ENCODE measurements around the gene KCNQ1.

The KCNQ1 gene

DNA sequence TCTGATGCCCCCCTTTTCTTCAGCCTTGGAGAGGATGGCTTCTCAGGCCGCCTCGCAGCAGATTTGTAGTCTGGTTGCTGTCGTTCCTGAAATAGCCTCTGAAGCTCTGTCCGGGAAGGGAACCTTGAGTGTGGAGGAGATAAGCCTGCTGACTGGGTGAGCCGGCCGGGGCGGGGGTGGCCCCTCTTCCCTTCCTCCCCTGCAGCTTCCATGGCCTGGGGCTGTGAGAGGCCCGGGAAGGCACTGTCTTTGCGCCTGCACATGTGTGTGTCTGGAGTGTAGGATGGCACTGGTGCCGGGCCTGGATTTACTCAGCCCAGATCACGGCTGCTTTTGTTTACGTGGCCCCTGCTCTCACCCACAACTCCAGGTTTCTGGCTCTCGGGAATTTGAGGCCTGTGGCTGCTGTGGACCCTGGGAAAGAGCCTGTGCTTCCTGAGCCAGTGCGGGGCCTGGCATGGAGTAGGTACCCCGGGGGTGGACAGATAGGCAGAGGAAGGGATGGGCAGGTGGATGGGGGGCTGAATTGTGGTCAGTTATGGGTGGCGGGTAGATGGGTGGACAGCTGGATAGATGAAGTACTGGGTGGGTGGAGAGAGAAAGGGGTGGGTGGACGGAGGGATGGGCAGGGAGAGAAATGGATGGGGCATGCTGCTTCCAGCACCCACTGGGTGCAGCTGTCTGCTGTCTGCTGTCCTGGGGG, 16.6 kb downstream of the KCNQ1 start:
- DNase-seq (ENCODE audit: low read depth in 2 of 2), result no peak

DNA sequence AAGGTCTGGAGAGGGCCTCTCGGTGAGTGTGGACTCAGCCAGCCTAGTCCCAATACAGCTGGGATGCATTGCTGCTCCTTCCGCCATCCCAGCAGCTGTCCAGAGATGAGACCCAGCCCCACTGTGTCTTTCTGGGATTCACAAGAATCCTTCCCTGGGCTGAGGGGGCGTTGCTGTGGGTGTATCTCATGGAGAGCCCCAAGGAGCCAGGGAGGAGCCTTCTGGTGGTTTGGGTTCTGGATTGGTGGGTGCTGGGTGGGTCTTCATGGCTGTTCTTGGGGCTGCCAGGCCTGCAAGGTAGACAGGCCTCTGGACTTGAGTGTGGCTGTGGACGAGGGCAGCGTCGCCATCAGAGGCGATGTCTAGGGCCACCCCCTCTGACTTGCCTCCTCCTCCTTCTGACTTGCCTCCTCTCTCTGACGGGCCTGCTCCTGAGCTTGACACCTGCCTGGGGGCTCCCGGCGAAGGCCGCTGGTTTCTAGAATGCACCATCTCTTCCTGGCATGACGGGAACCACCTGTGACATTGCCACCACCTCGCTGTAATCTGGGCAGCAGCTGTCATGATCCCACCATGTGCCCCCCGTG, 17.2 kb downstream of the KCNQ1 start:
- DNase-seq (ENCODE audit: low read depth in 2 of 2), result no peak

- DNase-seq (ENCODE audit: low read depth in 2 of 2), result no peak
Measured at GRCh38 chr11:2462543-2462985, 17.8 kb downstream of the KCNQ1 start.

- DNase-seq (ENCODE audit: low read depth in 2 of 2), result no peak
Measured at GRCh38 chr11:2462986-2463765, 18.4 kb downstream of the KCNQ1 start.

DNA sequence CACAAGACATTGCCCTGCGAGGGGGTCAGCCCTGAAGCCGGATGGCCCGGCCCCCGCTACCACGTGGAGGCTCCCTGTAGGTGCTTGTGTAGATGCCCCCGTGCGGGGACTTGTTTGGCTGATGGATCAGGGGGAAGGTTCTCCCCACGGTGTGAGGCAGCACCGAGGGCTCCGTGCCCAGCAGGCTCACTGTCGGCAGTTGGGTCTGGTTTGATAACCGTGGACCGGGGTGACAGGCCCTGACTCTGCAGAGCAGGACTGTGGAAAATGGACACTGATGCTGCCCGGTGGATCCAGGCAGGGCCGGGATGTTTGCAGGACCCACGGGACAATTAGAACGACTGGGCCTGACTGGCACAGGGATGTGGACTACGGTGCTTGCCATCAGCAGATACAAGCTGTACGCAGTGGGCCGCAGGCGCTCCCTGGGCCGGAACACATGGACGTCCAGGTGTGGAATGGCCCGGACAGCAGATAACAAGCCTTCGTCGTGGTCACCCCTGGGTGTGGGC, 19.0 kb downstream of the KCNQ1 start:
- DNase-seq (ENCODE audit: low read depth in 2 of 2), result no peak

- DNase-seq (ENCODE audit: low read depth in 2 of 2), result no peak
Measured at GRCh38 chr11:2464451-2465165, 19.8 kb downstream of the KCNQ1 start.

DNA sequence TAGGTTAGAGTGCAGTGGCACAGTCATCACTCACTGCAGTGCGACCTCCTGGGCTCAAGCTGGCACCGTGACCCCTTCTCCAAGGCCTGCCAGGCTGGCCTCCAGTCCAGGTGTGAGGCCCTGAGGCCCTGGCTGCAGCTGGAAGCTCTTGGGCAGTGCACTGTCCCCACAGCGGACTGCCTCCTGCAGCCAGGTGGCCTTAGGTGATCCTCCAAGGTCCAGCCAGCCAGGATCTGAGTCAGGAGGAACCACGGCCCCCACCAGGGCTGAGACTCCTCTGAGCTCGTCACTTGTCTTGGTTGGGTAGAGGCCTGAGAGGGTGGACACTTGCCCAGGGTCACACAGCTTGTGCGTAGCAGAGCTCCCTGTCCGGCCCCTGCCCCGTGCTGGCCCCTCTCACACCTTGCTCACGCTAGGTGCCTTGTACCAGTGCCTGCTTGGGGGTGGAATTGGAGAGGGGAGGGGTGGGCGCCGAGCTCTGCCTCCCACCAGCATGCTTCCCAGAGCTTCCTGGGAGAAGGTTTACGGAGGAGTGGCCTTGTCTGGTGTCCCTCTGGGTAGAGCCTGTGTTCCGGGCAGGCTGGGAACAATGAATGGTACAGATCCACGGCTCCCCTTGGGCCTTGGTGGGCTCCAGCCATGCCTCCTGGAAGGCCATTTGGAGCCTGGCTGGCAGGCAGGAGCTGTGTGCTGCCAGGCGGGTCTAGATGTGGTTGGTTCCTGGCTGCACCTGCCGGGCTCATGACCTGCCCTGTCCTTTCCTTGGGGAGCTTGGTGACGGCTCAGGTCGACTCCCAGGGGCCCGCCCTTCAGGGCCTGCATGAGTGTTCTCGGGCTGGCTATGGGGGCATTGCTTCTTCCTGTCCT, 20.6 kb downstream of the KCNQ1 start:
- DNase-seq (ENCODE audit: low read depth in 2 of 2), result no peak

GRCh38 chr11:2466069-2466801, 21.4 kb downstream of the KCNQ1 start:
- no peak for DNase-seq (ENCODE audit: low read depth in 2 of 2)

DNA sequence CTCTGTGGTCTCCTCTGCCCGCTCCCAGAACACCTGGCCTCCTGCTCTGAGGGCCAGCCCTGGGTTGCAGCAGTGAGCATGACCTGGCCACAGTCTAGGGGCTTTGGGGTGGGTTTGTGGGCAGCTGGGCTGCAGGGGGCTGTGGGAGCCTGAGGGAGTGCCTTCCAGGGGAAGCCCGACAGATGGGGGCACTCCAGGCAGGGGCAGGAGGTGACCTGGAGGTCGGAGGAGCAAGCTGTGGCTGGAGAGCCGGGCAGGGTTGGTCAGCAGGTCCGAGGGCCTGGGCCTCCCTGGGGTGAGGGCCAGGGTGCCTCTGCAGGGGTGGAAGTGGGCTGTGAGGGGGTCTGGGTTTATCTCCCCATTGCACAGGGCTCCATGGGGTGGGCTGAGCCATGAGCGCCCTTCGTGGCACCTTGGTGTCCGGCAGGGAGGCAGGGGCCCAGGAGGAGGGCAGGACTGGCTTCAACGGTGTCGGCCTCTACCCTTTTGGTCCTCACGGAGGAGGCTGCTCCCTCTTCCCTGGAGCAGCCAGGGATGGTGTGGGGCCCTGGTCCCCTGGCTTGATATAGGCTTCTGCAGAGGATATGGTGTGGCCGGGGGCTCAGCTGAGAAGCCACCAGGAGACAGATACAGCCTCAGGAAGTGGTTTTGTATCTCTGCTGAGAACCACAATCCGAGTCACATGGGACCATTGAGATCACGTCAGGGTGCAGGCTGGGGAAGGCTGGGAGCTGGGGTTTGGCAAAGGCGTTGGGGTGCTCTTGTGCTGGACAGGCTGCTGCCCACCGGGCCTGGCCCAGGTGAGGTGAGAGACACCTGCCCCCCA, 22.3 kb downstream of the KCNQ1 start:
- peak in 1 of 2 donors; percentile 38 for DNase-seq (ENCODE audit: low read depth in 2 of 2)

- no peak for DNase-seq (ENCODE audit: low read depth in 2 of 2)
Measured at GRCh38 chr11:2467695-2468055, 22.9 kb downstream of the KCNQ1 start.

DNA sequence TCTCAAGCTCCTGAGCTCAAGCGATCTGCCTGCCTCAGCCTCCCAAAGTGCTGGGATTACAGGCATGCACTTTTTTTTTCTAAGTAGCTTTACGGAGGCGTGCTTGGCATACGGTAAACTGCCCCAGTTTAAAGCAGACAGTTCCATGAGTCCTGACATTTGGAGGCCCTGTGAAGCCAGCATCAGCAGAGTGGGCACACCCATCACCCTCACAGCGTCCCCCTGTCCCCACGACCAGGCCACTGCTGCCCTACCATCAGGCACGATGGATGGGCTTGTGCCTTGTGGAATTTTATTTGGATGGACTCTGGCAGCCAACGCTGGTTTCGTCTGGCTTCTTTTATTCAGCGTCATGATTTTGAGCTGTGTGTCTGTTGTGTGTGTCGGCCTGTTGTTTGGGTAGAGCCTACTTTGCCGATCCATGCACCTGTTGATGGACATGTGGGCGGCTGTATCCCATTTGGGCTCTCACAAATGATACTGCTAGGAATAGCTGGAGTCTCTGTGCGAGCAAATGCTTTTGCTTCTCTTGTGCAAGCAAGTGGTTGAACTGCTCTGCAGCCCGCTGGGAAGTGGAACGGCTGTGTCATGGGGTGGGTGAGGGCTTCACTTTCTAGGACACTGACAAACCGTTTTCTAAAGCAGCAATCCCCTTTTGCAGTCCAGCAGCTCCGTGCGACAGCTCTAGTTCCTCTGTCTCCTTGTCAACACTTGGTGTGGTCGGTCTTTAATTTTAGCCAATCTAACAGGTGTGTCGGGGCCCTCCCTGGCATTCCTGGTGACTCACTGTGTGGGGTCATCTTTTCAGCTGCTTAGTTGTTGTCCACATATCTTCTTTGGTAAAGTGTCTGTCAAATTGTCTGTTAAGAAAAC, 23.8 kb downstream of the KCNQ1 start:
- no peak for DNase-seq (ENCODE audit: low read depth in 2 of 2)

DNA sequence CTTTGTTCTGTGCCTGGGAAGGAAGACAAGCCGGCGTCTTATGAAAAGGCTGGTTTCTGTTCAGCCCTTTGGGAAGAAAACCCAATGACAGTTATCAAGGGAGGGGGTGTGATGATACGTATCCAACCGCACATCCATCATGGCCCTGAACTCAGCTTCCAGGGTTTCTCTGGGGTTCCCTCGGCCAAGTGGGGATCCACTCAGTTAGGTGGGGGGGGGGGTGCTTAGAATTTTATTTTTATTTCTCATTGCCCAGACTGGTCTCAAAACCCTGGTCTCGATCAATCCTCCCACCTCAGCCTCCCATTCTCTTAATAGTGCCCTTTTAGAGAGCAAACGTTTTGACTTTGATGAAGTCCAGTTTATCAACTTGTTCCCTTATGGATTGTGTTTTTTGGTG, 25.7 kb downstream of the KCNQ1 start:
- DNase-seq (ENCODE audit: low read depth in 2 of 2), result no peak

- no peak for DNase-seq (ENCODE audit: low read depth in 2 of 2)
Measured at GRCh38 chr11:2471048-2471803, 26.4 kb downstream of the KCNQ1 start.

- DNase-seq (ENCODE audit: low read depth in 2 of 2), result no peak
Measured at GRCh38 chr11:2471804-2472096, 26.9 kb downstream of the KCNQ1 start.

DNA sequence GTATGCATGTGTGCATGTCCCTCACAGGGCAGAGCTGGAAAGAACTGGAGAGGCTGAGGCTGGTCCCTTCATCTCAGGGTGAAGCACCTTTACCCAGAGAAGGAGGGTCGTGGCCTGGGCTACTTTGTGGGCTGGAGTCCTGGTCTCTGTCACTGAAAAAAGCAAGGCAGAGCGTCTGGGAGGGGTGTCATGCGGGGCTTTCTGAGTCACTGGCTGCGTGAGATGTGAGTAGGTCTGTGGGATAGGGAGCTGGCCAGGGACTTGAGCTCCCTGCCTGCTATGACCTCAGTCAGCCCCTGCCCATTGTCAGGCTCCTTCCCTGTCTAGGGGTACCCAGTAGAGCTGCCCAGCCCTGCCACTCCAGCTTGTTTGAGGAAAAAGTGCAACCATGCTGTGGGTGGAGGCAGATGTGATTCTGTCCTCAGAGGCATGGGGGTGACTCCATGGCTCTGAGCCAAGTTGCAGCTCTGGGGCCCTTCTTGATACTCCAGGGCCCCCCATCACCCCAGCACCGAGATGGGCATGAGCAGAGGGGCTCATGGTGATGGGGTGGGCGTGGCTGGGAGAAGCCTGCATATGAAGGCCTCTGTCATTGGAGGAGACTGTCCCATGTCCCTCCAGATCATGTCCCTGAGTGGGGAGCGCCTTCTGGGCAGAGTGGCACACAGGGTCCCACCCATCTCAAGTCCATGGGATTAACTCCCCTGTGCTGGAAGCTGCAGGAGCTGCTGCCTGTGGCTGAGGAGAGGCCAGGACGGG, 27.8 kb downstream of the KCNQ1 start:
- DNase-seq (ENCODE audit: low read depth in 2 of 2), result no peak

DNA sequence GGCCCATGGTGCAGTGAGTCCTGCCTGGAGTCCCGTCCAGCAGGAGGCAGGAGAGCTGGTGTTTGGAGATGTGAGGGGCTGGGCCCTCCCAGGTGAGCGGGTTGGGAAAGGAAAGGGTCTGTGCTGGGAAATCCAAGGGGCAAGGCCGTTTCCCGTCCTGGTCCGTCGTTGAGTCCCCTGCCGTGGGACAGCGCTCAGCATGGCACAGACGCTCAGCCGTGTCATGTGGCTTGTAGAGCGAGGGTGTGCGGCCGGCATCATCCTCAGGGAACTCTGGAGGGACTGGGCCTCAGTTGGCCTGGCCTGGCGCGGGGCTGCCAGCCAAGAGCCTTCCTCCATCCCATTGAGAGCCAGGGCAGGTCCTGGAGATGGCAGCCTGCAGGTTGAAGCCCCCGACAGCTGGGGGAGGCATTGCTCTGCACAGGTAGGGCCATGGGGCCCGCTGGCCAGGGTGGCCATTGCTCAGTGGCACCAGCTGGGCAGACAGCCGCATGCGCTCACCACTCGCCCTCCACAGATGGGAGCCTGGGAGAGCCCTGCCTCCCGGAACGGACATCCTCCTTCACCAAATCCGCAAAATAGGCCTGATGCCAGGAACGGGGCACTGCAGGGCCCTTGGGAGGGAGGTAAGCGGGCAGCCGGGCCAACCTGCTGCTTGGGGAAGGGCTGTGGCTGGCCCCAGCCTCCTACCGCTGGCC, 28.7 kb downstream of the KCNQ1 start:
- DNase-seq (ENCODE audit: low read depth in 2 of 2), result no peak

Measured in stimulated activated CD4-positive, alpha-beta T cell treated with anti-CD3 and anti-CD28 coated beads, Interleukin-4, amount 100 ng/mL, for 48 hours (primary cell).